Suprapubic skin (tissue), 4 donors: Measurements from ENCODE around the gene CCDC197. TPM values are rescaled to one million over a fixed set of nuclear protein-coding genes. Genes with fewer than 3 reads are reported as not detected.

Source experiments
- DNase-seq, 2 donors: peaks; one replicate each; pipeline ENCODE4 v3.0.0-alpha.2; 2019; ENCODE audit warnings: low spot score in 2 of 2
- H3K27ac ChIP-seq: fragments of 200-600 bp; sonication (generic); one replicate; pipeline ENCODE4 v1.5.1; 2019
- H3K27me3 ChIP-seq: fragments of 200-600 bp; sonication (generic); one replicate; pipeline ENCODE4 v1.5.1; 2019
- H3K36me3 ChIP-seq: fragments of 200-600 bp; sonication (generic); one replicate; pipeline ENCODE4 v1.5.1; 2019
- H3K4me1 ChIP-seq: fragments of 200-600 bp; sonication (generic); one replicate; pipeline ENCODE4 v1.5.1; 2019
- H3K4me3 ChIP-seq: fragments of 200-600 bp; sonication (generic); one replicate; pipeline ENCODE4 v1.5.1; 2019; ENCODE audit warnings: mild to moderate bottlenecking
- H3K9me3 ChIP-seq: fragments of 200-600 bp; sonication (generic); one replicate; pipeline ENCODE4 v1.5.1; 2019
- EP300 ChIP-seq: sonication (generic); formaldehyde crosslinking; IDR thresholded peaks from one replicate; pipeline ENCODE4 v1.6.1; 2017; ENCODE audit warnings: antibody characterized with exemption
- POLR2A ChIP-seq, 2 donors: fragments of 450-650 bp; IDR thresholded peaks; one replicate each; pipeline ENCODE4 v1.6.1; 2017; ENCODE audit warnings: antibody characterized with exemption in 2 of 2, mild to moderate bottlenecking in 2 of 2, moderate library complexity in 2 of 2
- POLR2AphosphoS5 ChIP-seq, 3 donors: sonication (generic); formaldehyde crosslinking; IDR thresholded peaks; one replicate each; pipeline ENCODE4 v1.6.1; 2017; ENCODE audit warnings: antibody characterized with exemption in 3 of 3
- WGBS: methylation state at CpG from one replicate; pipeline ENCODE4 v1.1.5; 2018; 5-methylcytosine and 5-hydroxymethylcytosine counted together
- total RNA-seq, 4 donors: library from RNA; depleted of rRNA; stranded (reverse); fragments of >200 nt; gene quantifications; one replicate each; pipeline ENCODE4 v1.1.0, GENCODE V29; 2016
- TF ChIP-seq, protein P1 (sequence below), 2 donors: fragments of 200-600 bp in 1 of 2; fragments of 450-650 bp in 1 of 2; sonication (generic) in 1 of 2; IDR thresholded peaks; one replicate each; pipeline ENCODE4 v1.5.1; 2016 to 2019; ENCODE audit warnings: antibody characterized with exemption in 2 of 2, mild to moderate bottlenecking in 1 of 2, moderate library complexity in 1 of 2

CCDC197 gene
- not detected for total RNA-seq

DNA sequence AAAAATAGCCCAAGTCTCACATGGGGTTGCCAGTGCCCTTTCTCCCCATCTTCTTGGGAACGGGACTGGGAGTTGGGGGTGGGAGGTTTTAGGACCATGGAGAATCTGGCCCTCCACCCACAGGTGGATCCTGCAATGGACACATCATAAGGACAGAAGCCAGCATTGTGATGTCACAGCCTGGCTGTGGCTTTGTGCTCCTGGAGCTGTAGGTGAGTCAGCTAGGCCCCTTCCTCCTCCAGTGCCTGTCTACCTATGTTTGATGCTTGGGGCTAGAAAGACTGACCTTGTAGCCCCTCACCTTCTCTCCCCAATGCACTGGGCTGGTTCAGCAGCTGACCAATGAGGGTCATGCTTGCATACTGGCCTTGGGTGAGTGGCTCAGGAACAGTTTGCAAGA lies at the start of gene CCDC197:
TSS of gene CCDC197 (plus strand) at position 220 of the 400 bp plus-strand sequence. CDS start 831 bp downstream, outside the sequence.
- no peak within 1 kb of the TSS for H3K27ac ChIP-seq

DNA sequence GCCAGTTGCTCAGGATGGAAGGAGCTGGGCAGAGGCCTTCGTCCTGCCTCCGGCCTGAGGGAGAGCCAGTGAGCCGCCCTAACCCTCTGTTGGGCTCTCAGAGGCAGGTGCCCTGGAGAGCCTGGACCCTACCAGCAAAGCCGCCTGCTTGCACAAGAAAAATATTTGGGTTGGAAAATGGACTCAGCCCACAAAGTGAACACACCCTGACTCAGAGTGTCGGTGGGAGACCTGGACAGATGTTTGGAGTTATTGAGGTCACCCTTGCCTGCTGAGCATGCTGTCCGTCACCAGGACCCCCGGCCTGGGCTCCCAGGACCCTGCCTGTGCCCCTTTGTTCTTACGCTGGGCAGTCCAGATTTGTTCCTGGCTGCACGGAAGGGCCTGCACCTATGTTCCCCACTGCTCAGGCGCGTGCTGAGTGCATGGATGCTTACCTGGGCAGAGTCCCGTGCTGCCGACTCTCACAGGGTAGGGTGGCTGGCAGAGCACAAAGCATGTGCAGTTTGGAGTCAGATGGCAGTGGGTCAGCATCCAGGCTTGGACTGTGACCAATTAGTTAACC lies 47.5 kb upstream of the CCDC197 start:
- WGBS, result 96% methylated on average over 7 of the region's 13 CpGs
- TF ChIP-seq, protein P1, sequence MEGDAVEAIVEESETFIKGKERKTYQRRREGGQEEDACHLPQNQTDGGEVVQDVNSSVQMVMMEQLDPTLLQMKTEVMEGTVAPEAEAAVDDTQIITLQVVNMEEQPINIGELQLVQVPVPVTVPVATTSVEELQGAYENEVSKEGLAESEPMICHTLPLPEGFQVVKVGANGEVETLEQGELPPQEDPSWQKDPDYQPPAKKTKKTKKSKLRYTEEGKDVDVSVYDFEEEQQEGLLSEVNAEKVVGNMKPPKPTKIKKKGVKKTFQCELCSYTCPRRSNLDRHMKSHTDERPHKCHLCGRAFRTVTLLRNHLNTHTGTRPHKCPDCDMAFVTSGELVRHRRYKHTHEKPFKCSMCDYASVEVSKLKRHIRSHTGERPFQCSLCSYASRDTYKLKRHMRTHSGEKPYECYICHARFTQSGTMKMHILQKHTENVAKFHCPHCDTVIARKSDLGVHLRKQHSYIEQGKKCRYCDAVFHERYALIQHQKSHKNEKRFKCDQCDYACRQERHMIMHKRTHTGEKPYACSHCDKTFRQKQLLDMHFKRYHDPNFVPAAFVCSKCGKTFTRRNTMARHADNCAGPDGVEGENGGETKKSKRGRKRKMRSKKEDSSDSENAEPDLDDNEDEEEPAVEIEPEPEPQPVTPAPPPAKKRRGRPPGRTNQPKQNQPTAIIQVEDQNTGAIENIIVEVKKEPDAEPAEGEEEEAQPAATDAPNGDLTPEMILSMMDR (IDR thresholded peaks at IDR 0.05), result no peak
- TF ChIP-seq POLR2AphosphoS5 (IDR thresholded peaks at IDR 0.05) (no peak), POLR2A (IDR thresholded peaks at IDR 0.05) (no peak), EP300 (no peak)
- Histone ChIP-seq H3K27me3 (no peaks in the 10 kb centered on the region), H3K27ac (no peak overlapping the region), H3K36me3 (no peaks in the 10 kb centered on the region), H3K9me3 (no peaks in the 10 kb centered on the region), H3K4me3 (no peak overlapping the region), H3K4me1 (no peaks in the 10 kb centered on the region)
- DNase-seq, result no peak

More for the DNA sequence above, at the start of gene CCDC197:
- peaks cover 20% of the 10 kb centered on the region for H3K4me1 ChIP-seq
- TF ChIP-seq EP300 (no peak), POLR2A (IDR thresholded peaks at IDR 0.05) (no peak), POLR2AphosphoS5 (IDR thresholded peaks at IDR 0.05) (no peak)
- TF ChIP-seq, protein P1 (IDR thresholded peaks at IDR 0.05), result no peak
- no peak for DNase-seq
- H3K27me3 ChIP-seq, result peaks cover 19% of the 10 kb centered on the region
- H3K9me3 ChIP-seq, result no peaks in the 10 kb centered on the region
- 100% methylated on average over 1 of the region's 1 CpG for WGBS
- no peak within 1 kb of the TSS for H3K4me3 ChIP-seq
- H3K36me3 ChIP-seq, result no peaks in the 10 kb centered on the region

DNA sequence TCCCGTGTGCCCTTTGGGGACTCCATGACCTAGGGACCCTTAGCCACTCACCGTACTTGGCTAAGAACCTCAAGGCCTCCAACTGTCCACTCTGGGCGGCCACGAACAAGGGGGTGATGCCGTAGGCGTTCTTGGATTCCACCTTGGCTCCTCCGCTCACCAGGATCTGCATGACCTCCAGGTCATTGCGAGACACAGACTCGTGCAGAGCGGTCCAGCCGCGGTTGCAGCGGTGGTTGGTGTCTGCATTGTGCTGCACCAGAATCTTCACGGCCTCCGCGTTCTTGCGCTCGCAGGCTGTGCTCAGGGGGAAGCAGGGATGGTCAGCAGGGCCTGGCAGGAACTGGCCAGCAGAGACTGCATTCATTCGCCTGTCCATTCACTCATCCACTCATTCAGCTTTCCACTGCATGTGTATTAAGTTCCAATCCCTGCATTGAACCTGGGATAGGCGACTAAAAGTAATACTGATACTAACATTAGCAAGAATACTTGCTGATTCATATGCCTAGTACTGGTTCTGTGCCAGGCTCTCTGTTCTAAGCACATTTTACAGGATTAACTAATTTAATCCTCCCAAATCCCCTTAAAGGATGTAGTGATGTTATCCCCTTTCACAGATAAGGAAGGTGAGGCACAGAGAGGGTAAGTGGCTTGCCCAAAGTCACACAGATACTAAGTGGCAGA lies 46.0 kb upstream of the CCDC197 start:
- 89% methylated on average over 20 of the region's 20 CpGs for WGBS

DNA sequence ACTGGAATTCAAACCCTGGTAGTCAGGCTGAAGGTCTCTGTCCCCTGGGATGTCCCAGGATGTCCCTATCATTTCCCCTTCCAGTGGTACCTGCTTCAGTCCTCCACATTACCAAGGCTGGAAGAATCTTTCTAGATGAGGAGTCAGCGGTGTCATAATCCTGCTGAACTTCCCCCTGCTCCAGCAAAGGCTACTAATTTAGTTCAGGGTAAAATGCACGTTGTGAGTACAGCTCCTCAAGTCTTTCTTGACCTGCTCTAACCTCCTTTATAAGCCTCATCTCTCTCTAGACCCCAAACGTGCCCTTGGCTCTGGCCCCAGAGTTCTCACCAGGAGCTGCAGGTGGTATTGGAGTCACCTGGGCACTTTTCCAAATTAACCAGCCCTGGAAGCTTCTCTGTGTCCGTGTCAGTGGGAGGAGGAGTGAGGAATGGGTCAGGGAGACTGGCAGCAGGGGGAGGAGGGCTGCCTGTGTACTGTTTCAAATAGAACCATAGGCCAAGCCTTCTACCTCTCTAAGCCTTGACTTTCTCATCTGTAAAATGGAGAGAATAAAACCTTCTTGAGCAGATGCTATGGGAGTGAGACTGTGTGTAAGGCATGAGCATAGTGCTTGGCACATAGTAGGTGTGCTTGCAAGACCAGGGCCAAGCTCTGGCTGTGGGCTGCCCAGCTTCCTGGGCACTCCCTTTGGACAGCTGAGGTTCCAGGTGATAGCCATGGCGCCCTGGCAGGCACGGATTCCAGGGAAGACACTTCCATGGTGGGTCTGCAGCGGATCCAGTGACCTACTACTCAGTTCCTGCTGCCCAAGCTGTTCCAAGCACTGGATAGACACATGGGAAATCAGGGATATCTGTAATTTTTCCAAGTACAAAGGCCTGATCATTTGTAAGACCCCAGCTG lies 45.2 kb upstream of the CCDC197 start:
- Histone ChIP-seq H3K27ac (no peak overlapping the region), H3K36me3 (no peaks in the 10 kb centered on the region), H3K4me3 (no peak overlapping the region), H3K27me3 (no peaks in the 10 kb centered on the region), H3K4me1 (peaks cover 3% of the 10 kb centered on the region), H3K9me3 (no peaks in the 10 kb centered on the region)
- DNase-seq, result no peak
- 50% methylated on average over 4 of the region's 7 CpGs for WGBS
- TF ChIP-seq POLR2A (IDR thresholded peaks at IDR 0.05) (no peak), EP300 (no peak), POLR2AphosphoS5 (IDR thresholded peaks at IDR 0.05) (no peak)
- TF ChIP-seq, protein P1 (IDR thresholded peaks at IDR 0.05), result no peak

More for the DNA sequence above, 46.0 kb upstream of the CCDC197 start:
- no peaks in the 10 kb centered on the region for H3K36me3 ChIP-seq
- no peaks in the 10 kb centered on the region for H3K27me3 ChIP-seq
- no peak for TF ChIP-seq EP300
- no peak for TF ChIP-seq POLR2A (IDR thresholded peaks at IDR 0.05)
- no peak for TF ChIP-seq POLR2AphosphoS5 (IDR thresholded peaks at IDR 0.05)
- TF ChIP-seq, protein P1 (IDR thresholded peaks at IDR 0.05), result no peak
- H3K9me3 ChIP-seq, result no peaks in the 10 kb centered on the region
- H3K4me1 ChIP-seq, result peaks cover 3% of the 10 kb centered on the region
- no peak overlapping the region for H3K4me3 ChIP-seq
- H3K27ac ChIP-seq, result no peak overlapping the region
- DNase-seq, result no peak

DNA sequence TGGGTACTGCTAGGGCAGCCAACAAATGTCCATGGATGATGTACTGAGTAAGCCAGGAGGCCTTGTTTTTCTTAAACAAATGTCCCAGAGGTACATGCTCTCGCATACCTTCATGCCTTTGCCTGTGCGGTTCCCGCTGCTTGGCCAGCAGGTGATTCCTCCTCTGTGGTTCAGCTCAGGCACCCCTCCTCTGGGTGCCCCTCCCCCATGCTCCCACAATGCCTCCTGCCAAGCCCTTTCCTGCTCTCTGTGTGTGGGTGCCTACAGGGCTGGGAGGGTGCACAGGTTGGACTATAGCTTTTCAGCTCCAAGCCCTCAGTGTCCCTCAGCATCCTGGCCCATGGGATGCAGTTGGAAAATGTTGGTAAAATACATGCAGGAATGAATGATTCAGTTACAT lies 44.3 kb upstream of the CCDC197 start:
- TF ChIP-seq EP300 (no peak), POLR2AphosphoS5 (IDR thresholded peaks at IDR 0.05) (no peak), POLR2A (IDR thresholded peaks at IDR 0.05) (no peak)
- TF ChIP-seq, protein P1 (IDR thresholded peaks at IDR 0.05), result no peak
- Histone ChIP-seq H3K27me3 (no peaks in the 10 kb centered on the region), H3K27ac (no peak overlapping the region), H3K36me3 (no peaks in the 10 kb centered on the region), H3K4me3 (no peak overlapping the region), H3K4me1 (peaks cover 3% of the 10 kb centered on the region), H3K9me3 (no peaks in the 10 kb centered on the region)
- WGBS, result 55% methylated on average over 3 of the region's 3 CpGs
- DNase-seq, result no peak
